Activated CD8-positive, alpha-beta T cell treated with anti-CD3 and anti-CD28 coated beads for 36 hours (primary cell): ENCODE results near the gene DCLK3. TPM values are rescaled to one million over a fixed set of nuclear protein-coding genes. Genes with fewer than 3 reads are reported as not detected.

ENCODE experiments used
- ATAC-seq: fragments of 200-7000 bp; cut with Tn5 transposase; one replicate; pipeline ENCODE4 v1.10.0; 2021; ENCODE audit warnings: mild to moderate bottlenecking, moderate library complexity
- CTCF ChIA-PET: fragments of 350-600 bp; sonication (Branson Sonifier 250); formaldehyde crosslinking; loops from one replicate; lab custom pipeline; 2021; ENCODE audit warnings: antibody characterized with exemption; lab: Charles Lee
- POLR2A ChIA-PET: fragments of 350-600 bp; sonication (Branson Sonifier 250); formaldehyde crosslinking; loops from one replicate; lab custom pipeline; 2021; ENCODE audit warnings: antibody characterized with exemption; lab: Charles Lee
- DNase-seq: peaks from one replicate; pipeline ENCODE4 v3.0.0-alpha.2; 2020
- H3K27ac Mint-ChIP-seq: one replicate; pipeline ENCODE4 v1.8.0; 2021; ENCODE audit warnings: mild to moderate bottlenecking, mixed read lengths
- H3K27me3 Mint-ChIP-seq: one replicate; pipeline ENCODE4 v1.8.0; 2021; ENCODE audit warnings: mixed read lengths
- H3K36me3 Mint-ChIP-seq: one replicate; pipeline ENCODE4 v1.8.0; 2021; ENCODE audit warnings: low read depth, mixed read lengths
- H3K4me1 Mint-ChIP-seq: one replicate; pipeline ENCODE4 v1.8.0; 2021; ENCODE audit warnings: low read depth, mixed read lengths
- H3K4me3 Mint-ChIP-seq: one replicate; pipeline ENCODE4 v1.8.0; 2021; ENCODE audit warnings: mild to moderate bottlenecking, moderate library complexity, mixed read lengths
- H3K9me3 Mint-ChIP-seq: one replicate; pipeline ENCODE4 v1.8.0; 2021; ENCODE audit warnings: mixed read lengths
- intact Hi-C: fragments of 100-400 bp; cut with micrococcal nuclease; formaldehyde crosslinking; loops from one replicate; pipeline ENCODE4 v1.10.0; 2022
- total RNA-seq, 2 experiments: library from RNA; stranded (reverse); gene quantifications; one replicate each; pipeline ENCODE4 v1.2.3, GENCODE V29; 2021
- TF ChIP-seq, protein P1 (sequence below): fragments of 200-600 bp; IDR thresholded peaks from one replicate; pipeline ENCODE4 v1.8.0; 2022; ENCODE audit warnings: antibody characterized with exemption, mild to moderate bottlenecking

Gene DCLK3
- total RNA-seq, 2 experiments from 2014 or later: 0.05 TPM; not detected in 1

DNA sequence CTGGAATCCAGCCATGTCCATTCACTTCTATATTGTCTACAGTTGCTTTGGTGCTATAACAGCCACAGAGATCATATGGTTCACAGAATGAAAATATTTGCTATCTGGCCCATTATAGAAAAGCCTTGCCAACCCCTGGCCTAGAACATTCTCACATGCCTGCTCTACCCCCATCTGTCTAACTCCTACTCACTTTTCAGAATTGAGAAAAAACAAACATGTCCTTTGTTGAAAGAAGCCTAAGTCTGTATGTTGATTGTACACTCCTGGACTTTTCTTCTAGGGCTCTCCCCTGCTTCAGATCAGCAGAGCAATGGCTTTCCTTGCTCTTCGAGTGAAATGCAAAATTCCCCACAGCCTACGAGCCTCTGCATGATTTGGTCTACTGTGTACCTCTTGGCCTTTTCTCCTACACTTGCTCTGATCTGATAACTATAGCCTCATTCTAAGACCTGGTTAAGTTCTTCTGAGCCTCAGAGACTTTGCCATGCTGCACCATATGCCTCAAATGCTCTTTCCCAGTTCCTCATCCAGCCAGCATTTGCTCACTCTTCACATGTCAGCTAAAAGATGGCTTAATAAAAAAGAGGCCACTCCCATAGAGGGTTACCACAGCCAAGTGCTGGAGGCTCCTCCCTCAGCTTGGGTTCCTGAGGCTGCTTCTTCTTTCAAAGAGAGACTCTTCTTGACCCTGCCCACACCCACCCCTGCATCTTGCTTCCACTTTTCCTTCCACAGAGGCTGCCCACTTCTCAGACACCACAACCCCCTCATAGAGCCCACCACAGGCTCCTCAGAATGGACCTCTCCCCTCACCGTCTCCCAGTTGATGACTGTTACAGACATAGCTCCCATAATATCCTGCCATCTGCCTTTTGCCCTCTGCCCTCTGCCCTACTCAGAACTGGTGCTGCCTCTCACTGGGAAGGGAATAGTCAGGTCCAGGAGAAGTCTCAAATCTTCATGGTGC is 22.9 kb upstream of the DCLK3 start:
- Mint-ChIP-seq H3K27me3 (no peaks in the 10 kb centered on the region), H3K4me3 (no peak overlapping the region), H3K36me3 (no peaks in the 10 kb centered on the region), H3K27ac (no peak overlapping the region), H3K9me3 (no peaks in the 10 kb centered on the region), H3K4me1 (no peaks in the 10 kb centered on the region)
- intact Hi-C loops: no loop called here
- DNase-seq: no peak
- CTCF ChIA-PET: interaction anchor here (1.9 kb wide), 1 partner anchor 171 kb away, joined by 6 read pairs; no protein-coding TSS in a partner anchor
- TF ChIP-seq, protein P1, sequence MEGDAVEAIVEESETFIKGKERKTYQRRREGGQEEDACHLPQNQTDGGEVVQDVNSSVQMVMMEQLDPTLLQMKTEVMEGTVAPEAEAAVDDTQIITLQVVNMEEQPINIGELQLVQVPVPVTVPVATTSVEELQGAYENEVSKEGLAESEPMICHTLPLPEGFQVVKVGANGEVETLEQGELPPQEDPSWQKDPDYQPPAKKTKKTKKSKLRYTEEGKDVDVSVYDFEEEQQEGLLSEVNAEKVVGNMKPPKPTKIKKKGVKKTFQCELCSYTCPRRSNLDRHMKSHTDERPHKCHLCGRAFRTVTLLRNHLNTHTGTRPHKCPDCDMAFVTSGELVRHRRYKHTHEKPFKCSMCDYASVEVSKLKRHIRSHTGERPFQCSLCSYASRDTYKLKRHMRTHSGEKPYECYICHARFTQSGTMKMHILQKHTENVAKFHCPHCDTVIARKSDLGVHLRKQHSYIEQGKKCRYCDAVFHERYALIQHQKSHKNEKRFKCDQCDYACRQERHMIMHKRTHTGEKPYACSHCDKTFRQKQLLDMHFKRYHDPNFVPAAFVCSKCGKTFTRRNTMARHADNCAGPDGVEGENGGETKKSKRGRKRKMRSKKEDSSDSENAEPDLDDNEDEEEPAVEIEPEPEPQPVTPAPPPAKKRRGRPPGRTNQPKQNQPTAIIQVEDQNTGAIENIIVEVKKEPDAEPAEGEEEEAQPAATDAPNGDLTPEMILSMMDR: no peak
- no peak for ATAC-seq
- POLR2A ChIA-PET: no interaction called here

- Mint-ChIP-seq H3K27ac (no peak overlapping the region), H3K4me3 (no peak overlapping the region), H3K36me3 (no peaks in the 10 kb centered on the region), H3K4me1 (no peaks in the 10 kb centered on the region), H3K9me3 (no peaks in the 10 kb centered on the region), H3K27me3 (no peaks in the 10 kb centered on the region)
- intact Hi-C loops: no loop called here
- no peak for DNase-seq
- ChIA-PET POLR2A (interaction anchor here (0.7 kb wide), 1 partner anchor 9 kb away, joined by 3 read pairs; no protein-coding TSS in a partner anchor), CTCF (interaction anchor here (1.0 to 1.4 kb wide), 2 partner anchors 85 to 174 kb away, joined by 4 read pairs; no protein-coding TSS in a partner anchor)
- no peak for ATAC-seq
- TF ChIP-seq, protein P1: no peak
Measured at GRCh38 chr3:36784138-36784635, 19.8 kb upstream of the DCLK3 start.

- H3K36me3 Mint-ChIP-seq: no peaks in the 10 kb centered on the region
- H3K9me3 Mint-ChIP-seq: no peaks in the 10 kb centered on the region
- TF ChIP-seq, protein P1: no peak
- H3K27me3 Mint-ChIP-seq: peaks cover 1% of the 10 kb centered on the region
- no peak overlapping the region for H3K27ac Mint-ChIP-seq
- H3K4me1 Mint-ChIP-seq: no peaks in the 10 kb centered on the region
- ChIA-PET POLR2A (no interaction called here), CTCF (no interaction called here)
- intact Hi-C loops: no loop called here
- ATAC-seq (no peak), DNase-seq (no peak)
- H3K4me3 Mint-ChIP-seq: no peak overlapping the region
Measured at GRCh38 chr3:36777424-36778218, 13.3 kb upstream of the DCLK3 start.

GRCh38 chr3:36776436-36776835 is 12.1 kb upstream of the DCLK3 start:
- POLR2A ChIA-PET: no interaction called here
- peaks cover 1% of the 10 kb centered on the region for H3K27me3 Mint-ChIP-seq
- H3K27ac Mint-ChIP-seq: no peak overlapping the region
- DNase-seq (no peak), ATAC-seq (no peak)
- intact Hi-C loops: no loop called here
- H3K9me3 Mint-ChIP-seq: no peaks in the 10 kb centered on the region
- H3K4me1 Mint-ChIP-seq: no peaks in the 10 kb centered on the region
- no peaks in the 10 kb centered on the region for H3K36me3 Mint-ChIP-seq
- H3K4me3 Mint-ChIP-seq: no peak overlapping the region
- CTCF ChIA-PET: no interaction called here
- TF ChIP-seq, protein P1: no peak
